GM12892 (cell line): ENCODE results near the gene FGGY.

Experiments used
- POLR2A ChIP-seq: IDR thresholded peaks from 2 replicates; pipeline ENCODE4 v1.6.1; 2011; ENCODE audit warnings: low read depth, low read length, control low read depth
- POLR2AphosphoS5 ChIP-seq: IDR thresholded peaks from 2 replicates; pipeline ENCODE4 v1.6.1; 2011; ENCODE audit warnings: low read depth, low read length, control low read depth

- TF ChIP-seq POLR2A (no peak), POLR2AphosphoS5 (no peak)
These were observed 205.3 kb downstream of the FGGY start for GRCh38 chr1:59502009-59502691.
